ELF-1 (cell line): Measurements from ENCODE around the gene TRERF1.

ENCODE experiments used
- DNase-seq: peaks from one replicate; pipeline ENCODE4 v3.0.0-alpha.2; 2016; ENCODE audit warnings: low read depth, low spot score

The TRERF1 gene

DNA sequence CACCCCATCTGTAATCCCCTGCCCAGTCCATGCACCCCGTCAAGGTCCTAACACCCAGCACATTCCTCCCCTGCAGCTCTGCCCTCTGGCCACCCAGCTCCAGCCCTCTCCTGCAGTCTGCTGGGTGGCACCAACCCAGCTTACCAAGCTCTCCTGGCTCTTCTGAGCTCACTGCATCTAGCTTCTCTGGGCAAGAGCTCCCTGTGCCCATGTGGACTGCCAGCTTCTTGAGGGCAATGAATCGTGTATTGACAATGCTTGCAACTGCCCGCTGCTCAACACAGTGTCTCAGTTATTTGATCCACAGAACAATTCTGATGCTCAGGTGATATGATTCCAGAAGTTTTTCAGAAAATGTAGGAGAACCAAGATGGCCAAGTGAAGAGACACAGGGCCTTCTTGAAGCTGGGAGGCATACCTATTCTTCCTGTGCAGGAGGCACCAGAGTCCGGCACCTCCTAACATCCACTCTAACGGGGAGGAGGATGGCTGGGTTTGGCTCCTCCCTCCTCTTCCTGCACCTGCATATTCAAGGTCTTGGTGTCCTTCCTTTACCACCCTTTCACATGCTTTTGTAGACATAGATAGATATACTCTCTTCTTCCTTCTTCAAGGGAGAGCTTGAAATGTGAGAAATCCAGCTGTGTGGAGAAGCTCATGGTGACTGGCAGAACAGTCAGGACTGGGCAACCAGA lies 85.6 kb downstream of the TRERF1 start:
- DNase-seq = no peak

DNA sequence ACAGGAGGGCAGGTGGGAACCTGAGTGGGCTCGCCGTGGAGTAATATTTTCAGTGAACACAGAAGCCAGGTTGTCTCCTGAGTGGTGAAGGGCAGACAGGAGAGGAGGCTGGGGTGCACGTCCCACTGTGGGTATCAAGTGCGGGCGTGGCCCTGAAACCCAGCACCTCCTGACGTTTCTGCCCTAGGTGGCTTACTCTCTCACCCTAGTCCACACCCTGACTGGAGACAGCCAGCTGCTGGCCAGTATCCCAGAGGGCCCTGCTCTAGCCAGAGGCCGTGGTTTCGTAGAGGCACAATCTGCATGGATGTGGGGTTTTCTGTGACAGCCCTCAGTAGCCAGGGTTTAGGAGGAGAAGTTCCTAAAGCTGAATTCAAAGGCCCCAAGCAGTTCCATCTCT lies 86.7 kb downstream of the TRERF1 start:
- no peak for DNase-seq

DNA sequence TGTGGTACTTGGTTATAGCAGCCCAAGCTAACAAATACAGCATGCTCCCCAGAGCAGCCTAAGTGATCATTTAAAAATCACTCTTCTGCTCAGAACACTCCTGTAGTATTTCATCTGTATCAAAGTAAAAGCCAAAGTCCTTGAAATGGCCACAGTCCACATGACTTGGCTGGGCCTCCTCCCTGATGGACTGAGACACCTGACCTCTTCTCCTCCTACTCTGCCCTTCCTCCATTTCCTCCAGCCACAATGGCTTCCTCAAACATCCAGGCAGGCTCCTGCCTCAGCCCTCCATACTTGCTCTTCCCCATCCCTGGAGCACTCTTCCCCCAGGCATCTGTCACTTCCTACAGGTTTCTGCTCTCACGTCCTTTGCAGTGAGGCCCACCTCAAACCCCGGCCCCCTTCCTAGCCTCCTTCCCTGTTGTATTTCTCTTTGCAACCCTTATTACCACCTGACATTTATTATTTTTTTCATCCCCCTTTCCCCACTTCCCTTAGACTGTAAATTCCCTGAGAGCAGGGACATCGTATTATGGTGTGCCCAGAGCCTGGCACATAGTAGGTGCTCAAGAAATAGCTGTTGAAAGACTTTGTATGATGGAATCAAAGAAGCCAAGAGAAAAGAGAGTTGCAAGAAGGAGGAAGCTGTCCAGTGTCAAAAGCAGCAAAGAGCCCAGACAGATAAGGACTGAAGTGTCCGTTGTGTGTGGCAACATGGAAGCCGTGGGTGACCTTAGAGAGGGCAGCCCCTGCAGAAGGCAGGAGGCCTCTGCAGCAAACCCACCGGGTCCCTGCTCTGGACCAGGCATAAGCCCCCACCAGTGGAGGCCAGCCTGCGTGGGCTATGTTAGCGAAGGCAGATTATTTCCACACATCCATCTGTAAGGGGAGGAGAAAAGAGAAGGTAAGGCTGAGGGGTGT lies 87.5 kb downstream of the TRERF1 start:
- DNase-seq = no peak

DNA sequence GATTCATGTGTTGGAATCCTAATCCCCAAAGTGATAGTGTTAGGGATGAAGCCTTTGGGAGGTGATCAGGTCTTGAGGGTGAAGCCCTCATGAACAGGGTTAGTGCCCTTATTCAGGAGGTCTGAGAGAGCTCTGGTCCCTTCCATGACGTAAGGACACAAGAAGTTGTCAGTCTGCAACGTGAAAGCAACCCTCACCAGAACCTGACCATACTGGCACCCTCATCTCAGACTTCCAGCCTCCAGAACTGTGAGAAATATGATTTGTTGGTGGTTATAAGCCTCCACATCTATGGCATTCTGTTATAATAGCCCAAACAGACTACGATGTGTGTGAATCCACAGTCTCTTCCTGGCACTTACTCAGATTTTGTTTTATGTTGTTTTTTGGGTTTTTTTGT lies 90.7 kb downstream of the TRERF1 start:
- no peak for DNase-seq

DNA sequence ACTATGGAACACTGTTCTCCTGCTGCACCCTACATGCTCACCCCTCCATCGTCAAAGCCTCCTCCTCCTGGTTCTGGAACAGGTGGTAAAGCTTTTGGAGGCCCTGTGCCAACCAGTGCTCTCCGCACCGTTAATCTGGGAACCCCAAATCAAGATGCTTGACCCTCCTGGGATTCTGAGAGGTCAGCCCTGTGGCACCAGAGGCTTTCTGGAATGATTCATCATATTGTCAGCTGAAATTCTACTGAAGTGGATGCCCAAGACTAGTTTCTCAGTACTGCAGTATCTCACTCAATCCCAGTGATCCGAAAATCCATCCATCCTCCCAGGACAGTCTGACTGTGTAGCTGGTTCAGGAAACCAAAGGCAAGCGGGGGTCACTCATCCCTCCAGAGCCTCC lies 92.7 kb downstream of the TRERF1 start:
- no peak for DNase-seq

DNA sequence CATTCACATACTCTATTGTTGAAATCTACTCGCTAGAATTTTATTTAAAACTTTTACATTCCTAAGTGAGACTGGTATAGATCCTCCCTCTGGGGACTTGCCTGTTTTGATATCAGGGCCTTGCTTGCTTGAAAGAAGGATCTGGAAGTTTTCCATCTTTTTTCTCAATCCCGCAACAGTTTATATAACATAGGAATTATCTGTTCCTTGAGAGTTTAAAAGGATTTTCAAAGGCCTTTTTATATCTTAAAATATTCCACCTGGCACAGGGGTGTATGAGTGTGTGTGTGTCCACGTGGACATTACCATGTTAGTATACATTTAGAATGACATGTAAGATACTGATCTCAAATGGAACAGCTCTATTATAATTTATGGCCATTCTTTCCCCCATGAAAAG lies 96.3 kb downstream of the TRERF1 start:
- no peak for DNase-seq

DNA sequence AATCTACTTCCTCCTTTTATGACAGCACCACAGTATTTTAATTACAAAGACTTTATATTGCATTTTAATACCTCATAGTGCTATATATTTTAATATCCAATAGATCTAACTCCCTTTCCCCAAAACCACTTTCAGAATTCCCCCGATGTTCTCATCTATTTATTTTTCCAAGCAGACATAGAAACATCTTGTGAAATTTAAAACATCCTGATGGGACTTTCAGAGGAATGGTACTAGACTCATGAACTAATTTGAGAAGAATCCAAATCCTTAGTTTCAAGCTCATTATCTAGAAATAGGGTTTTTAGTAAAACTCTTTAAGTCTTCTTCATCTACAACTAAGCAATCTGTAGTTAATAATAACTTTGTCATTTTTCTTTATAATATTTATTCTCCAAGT lies 97.0 kb downstream of the TRERF1 start:
- no peak for DNase-seq

DNA sequence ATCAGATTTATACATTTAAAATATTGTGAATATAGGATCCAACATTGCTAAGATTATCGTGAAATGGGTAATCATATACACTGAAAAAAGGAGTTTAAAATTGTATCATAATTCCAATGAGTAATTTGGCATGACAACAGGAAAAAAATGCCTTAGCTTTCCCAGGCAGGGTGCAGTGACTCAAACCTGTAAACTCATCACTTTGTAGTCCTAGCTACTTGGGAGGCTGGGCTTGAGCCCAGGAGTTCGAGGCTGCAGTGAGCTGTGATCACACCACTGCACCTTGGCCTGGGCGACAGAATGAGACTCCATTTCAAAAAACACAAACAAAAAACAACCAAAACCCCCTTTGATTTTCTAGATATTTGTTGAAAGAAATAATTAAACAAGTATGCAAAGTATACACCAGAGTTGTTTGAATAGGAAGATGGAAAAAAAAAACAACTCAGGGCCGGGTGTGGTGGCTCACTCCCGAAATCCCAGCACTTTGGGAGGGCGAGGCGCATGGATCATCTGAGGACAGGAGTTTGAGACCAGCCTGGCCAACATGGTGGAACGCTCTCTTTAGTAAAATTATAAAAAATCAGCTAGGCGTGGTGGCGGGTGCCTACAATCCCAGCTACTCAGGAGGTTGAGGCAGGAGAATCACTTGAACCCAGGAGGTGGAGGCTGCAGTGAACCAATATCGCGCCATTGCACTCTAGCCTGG lies 98.7 kb downstream of the TRERF1 start:
- DNase-seq = no peak

DNA sequence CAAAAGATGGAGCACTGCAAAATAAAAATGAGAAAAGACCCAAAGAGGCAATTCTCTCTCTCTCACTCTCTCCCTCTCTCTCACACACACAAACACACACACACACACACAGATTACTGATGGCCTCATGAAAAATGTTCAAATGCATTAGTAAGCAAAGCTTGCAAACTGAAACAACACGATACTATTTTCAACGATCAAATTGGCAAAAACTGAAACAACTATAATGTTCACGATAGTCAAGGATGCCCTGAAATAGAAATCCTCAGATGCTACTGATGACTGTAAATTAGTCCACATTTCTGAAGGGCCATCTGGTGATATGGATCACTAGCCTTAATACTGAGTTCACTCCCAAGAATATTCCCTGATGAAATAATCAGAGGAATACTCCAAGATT lies 100.8 kb downstream of the TRERF1 start:
- no peak for DNase-seq

DNA sequence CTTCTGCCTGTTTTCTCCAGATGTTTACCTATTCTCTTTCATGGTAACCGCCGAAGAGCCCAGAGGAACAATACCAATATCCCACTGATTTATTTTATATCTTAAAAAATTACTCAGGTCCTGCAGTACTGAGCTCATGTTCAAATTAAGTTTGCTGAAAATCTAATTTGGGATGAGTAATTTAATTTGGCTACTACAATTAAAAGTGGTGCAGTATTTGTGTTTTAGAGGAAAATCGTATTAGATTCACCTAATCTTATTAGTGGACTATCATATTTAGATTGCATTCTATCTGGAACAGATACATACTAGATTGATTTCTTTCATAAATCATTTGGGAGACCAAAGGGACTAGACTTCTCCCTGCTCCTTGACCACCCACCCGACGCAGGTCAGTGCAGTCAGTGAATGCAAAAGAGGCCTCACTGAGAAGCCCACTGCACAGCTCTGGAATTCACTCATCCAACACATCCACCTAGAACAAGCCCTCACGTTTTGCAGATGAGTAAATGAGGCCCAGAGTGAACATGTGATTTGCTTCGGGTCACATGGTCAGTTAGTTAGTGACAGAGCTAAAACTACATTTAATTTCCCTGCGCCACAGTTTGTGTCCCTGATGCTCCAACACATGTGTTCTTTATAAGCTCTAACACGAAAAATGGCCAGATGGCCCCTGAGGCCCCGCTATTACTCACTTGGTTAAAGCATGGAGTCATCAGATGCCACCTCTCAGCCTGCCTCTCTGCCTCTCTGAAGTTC lies 101.8 kb downstream of the TRERF1 start:
- DNase-seq = no peak

DNA sequence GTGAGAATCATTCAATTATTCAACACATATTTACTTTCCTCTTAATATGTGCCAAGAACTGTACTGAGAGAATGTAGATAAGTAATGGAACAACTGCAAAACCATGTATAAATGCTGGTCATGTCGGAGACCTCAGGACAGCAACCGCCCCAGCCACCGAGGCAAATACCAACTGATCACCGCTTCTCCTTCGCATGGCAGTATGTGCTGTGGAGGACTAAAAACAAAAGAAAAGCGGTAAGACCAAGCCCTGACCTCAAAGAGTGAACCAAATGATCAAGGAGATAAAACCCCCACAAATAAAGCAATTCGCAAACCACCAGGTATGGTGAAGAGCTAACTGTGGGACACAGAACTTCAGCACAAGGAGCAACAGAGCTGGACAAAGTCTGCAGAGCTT lies 104.3 kb downstream of the TRERF1 start:
- no peak for DNase-seq

DNA sequence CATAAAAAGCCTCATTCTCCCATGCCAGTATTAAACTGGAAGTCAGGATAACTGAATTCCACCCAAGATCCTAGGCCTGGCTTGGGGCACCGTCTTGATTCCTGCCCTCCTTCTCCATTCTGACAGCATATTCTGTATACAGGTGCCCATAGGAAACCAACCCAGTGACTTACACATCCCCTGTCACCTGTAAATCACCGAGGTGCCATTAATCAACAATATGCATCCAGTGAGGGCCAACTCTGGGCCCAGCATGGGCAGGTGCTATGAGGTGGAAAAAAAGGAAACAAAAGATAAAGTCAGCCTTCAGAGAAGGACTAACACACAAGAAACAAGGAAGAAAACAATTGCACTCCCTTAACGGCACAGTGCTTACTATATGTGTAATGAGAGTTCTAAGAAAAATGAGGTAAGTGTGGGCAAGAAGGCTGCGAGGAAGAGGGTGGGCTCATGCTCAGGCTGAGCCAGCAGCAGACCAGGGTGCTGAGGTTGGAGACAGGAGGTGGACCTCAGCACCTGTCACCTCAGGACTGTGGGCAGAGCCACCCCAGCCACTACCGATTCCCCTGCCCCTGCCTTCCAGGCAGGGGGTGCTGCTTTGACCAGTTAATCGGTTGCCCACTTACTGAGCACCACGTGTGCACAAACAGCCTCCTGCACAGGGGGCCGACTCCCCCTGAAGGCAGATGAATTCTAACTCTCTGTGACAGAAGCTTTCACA lies 105.9 kb downstream of the TRERF1 start:
- DNase-seq = no peak

DNA sequence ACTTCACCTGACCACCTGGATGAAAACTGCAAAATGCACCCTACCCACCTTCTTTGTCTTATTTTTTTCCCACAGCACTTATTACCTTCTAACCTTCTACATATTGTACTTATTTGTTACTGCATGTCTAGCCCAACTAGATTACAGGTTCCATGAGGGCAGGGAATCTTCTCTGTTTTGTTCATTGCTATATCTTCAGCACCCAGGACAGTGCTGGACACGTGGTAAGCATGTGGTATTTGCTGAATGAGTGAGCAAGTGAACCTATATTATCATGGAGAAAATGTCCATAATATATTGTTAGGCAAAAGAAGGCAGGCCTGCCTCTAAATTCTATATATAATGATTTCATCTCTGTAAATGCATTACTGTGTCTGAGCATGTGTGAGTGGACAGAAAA lies 107.0 kb downstream of the TRERF1 start:
- no peak for DNase-seq

DNA sequence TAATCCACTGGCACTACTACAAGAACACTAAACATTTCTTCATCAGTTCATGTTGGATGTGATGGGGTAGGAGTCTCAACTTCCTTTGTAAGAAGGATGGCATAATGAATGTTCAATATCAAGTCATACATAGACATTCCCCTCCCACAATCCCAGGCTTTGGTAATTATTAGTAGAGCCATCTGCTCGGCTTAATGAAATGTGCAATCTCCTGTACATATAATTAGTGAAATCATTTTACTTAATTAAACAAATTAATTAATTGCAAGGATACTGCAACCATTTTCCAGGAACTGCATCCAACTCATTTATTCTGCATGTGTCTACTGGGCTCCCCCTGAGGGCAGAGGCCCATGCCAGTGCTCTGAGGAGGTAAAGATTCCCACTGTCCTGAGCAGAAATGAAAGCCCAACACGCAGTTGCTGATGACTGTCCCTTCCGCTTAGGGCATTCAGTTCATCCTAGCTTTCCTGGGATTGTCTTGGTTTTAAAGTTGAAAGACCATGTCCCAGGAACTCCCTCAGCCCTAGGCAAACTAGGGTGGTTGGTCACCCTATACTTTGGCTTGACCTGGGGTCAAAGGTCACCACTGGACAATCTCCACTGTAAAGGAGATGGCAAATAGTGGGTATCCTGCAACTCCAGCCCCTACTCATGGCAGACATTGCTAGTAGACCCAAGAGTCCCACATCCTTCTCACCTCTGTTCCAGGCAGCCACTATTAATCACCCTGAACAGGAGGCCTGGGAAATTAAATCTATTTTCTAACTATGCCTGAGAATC lies 109.8 kb downstream of the TRERF1 start:
- DNase-seq = peak; percentile 54

DNA sequence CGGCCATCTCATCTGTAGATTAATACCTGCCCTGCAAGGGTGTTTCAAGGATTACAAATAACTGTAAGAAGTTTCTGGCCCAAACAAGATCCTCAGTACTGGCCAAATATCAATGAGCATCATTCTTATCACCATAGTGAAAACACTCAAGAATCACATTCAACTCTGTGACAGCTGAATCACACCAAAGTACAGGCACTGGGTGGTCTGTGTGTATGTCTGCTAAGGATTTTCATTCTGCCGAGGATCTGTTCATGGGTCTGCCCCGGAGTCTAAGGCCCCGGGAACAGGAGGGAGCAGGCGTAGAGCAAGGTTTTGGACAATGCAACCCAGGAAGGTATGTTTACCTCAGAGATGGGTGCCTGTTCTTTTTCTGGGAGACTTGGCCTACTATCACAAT lies 110.5 kb downstream of the TRERF1 start:
- no peak for DNase-seq

DNA sequence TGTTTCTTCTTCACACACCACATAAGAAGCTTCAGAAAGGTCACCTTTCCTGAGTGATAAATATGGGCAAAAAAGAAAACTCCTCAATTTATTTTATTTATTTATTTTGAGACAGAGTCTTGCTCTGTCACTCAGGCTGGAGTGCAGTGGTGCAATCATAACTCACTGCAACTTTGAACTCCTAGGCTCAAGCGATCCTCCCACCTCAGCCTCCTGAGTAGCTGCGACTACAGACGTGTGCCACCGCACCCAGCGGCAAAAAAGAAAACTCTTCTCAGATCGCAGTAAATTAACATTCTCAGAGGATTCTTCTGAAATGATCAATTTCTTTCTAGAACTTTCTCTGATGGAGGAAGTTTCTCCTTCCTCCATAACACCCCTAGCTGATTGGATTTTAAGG lies 111.2 kb downstream of the TRERF1 start:
- no peak for DNase-seq

DNA sequence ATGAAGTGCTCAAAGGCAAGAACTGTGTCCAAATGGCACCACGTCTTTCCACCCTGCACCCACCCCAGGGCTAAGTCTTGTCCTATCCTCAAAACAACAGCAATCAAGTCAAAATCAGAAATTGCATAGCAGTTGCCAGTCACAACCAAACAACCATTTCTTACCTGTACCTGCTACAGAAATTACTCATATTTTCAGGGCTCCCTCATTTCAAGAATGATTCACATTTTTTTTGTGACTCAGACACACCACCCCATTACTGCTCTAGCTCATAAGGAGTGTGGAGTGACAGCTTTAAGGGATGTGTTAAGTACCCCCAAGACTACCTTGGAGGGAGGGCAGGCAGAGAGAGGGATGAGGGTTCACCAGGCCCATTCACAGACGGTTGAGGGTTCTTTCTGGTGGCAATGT lies 111.7 kb downstream of the TRERF1 start:
- no peak for DNase-seq

DNA sequence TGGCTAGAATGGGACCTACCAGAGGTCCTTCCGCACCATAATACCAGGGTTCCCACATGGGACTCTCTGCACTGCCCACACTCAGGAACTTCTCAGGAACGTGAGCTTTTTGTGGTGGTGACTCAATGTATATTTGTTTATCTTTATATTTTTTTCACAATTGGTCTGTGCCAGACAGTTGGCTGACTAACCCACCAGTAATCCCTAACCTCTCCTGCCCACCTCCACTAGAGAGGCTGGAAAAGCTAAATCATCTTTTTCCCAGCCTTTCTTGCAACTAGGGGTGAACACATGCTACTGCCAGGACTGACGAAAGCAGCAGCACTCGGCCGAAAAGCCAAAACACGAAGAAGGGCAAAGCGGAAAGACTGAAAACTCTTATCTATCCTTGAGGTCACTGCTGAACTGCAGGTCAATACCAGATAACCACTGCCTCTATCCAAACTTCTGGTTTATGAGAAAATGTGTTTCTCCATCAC lies 112.9 kb downstream of the TRERF1 start:
- DNase-seq = no peak

DNA sequence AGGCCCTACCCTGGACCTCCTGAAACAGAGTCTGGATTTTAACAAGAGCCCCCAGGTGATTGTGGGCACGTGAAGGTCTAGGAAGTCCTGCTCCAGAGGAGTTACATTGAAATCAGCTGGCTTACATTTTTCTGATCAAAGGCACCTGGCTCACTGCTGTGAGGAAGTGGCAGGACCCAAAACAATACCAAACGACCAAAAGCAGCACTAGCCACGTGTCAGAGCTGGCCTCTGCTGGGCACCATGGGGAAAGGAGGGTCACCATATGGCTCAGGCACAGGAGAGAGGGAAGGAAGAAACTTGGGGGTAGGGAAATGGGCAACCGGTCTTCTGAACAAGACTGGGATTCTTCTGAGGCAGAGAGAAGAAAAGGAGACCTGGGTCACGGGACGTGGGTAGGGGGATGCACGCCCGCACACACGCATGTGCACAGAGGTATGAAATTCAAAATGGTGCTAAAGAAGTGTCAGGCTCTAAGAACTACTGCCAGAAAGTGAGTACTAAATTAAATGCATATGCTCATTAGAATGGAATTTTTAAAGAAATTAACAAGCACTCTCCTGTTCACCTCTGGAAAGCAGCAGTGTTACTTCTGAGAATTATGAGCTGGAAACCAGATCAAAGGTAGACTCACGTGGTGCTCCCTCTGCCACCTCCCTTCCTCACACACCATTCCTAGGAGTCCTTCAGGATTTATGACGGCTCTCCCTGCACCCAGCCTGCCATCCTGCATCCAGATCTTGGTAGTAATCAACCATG lies 113.6 kb downstream of the TRERF1 start:
- DNase-seq = no peak
